OCI-LY7 (cell line): ENCODE results near the gene EEF1A2. TPM values are rescaled to one million over a fixed set of nuclear protein-coding genes. Genes with fewer than 3 reads are reported as not detected.

Experiments
- BruUV-seq: library from RNA; stranded (reverse); fragments of 400-500 nt; replicated peaks from 2 replicates; lab custom pipeline; 2021; lab: Mats Ljungman, UMichigan
- CTCF ChIA-PET: fragments of 300-600 bp; sonication (Branson Sonifier 250); formaldehyde crosslinking; loops from one replicate; lab custom pipeline; 2022; ENCODE audit warnings: antibody characterized with exemption; ENCODE audit not compliant: unreplicated experiment; lab: Charles Lee
- POLR2A ChIA-PET: fragments of 300-600 bp; sonication (Branson Sonifier 250); formaldehyde crosslinking; loops from one replicate; lab custom pipeline; 2022; ENCODE audit warnings: antibody characterized with exemption; lab: Charles Lee
- DNase-seq: peaks from one replicate; pipeline ENCODE4 v3.0.0-alpha.2; 2015; ENCODE audit warnings: low spot score
- H2AFZ ChIP-seq: fragments of 200-600 bp; sonication (generic), shearing (Covaris generic); 2 replicates; pipeline ENCODE4 v1.6.1; 2014; ENCODE audit warnings: mild to moderate bottlenecking, antibody characterized with exemption, low read length, moderate library complexity
- H3K27ac ChIP-seq: fragments of 200-600 bp; sonication (generic); 2 replicates; pipeline ENCODE4 v1.5.1; 2014; ENCODE audit warnings: mixed run types, low read depth, mild to moderate bottlenecking, moderate library complexity, low read length, inconsistent platforms; ENCODE audit not compliant: poor library complexity, severe bottlenecking
- H3K36me3 ChIP-seq: fragments of 200-600 bp; sonication (generic); 2 replicates; pipeline ENCODE4 v1.6.1; 2014; ENCODE audit warnings: mild to moderate bottlenecking, antibody characterized with exemption, low read length, moderate library complexity, mixed read lengths; ENCODE audit not compliant: insufficient read depth
- H3K4me1 ChIP-seq: fragments of 200-600 bp; sonication (generic); 2 replicates; pipeline ENCODE4 v1.5.1; 2014; ENCODE audit warnings: mild to moderate bottlenecking, low read length; ENCODE audit not compliant: insufficient read depth, poor library complexity, severe bottlenecking
- H3K4me2 ChIP-seq: fragments of 200-600 bp; sonication (generic); 2 replicates; pipeline ENCODE4 v1.6.1; 2014; ENCODE audit warnings: mild to moderate bottlenecking, low read length
- H3K4me3 ChIP-seq: fragments of 200-600 bp; sonication (generic); 2 replicates; pipeline ENCODE4 v1.5.1; 2014; ENCODE audit warnings: mild to moderate bottlenecking, low read depth, low read length; ENCODE audit not compliant: poor library complexity, severe bottlenecking
- H3K79me2 ChIP-seq: fragments of 200-600 bp; sonication (generic); 2 replicates; pipeline ENCODE4 v1.6.1; 2016; ENCODE audit warnings: low read depth, mild to moderate bottlenecking, low read length, moderate library complexity, mixed read lengths; ENCODE audit not compliant: insufficient read depth
- H3K9me2 ChIP-seq: fragments of 200-600 bp; sonication (generic); 2 replicates; pipeline ENCODE4 v1.6.1; 2016; ENCODE audit warnings: mild to moderate bottlenecking, low read length, mixed read lengths; ENCODE audit not compliant: insufficient read depth
- H3K9me3 ChIP-seq: fragments of 200-600 bp; sonication (generic); 2 replicates; pipeline ENCODE4 v1.6.1; 2014; ENCODE audit warnings: mild to moderate bottlenecking, mixed run types, low read length, mixed read lengths
- H4K20me1 ChIP-seq: fragments of 200-600 bp; sonication (generic); 2 replicates; pipeline ENCODE4 v1.6.1; 2014; ENCODE audit warnings: mild to moderate bottlenecking, antibody characterized with exemption, low read length, moderate library complexity, mixed read lengths; ENCODE audit not compliant: insufficient read depth
- CTCF ChIP-seq: fragments of 200-600 bp; sonication (generic); conservative IDR thresholded peaks from 2 replicates; pipeline ENCODE4 v1.5.1; 2014; ENCODE audit warnings: mild to moderate bottlenecking, antibody characterized with exemption, low read length, moderate library complexity, mixed read lengths
- EZH2phosphoT487 ChIP-seq: fragments of 200-600 bp; sonication (generic); IDR thresholded peaks from 2 replicates; pipeline ENCODE4 v1.6.1; 2018; ENCODE audit warnings: low read depth, borderline replicate concordance, mild to moderate bottlenecking, mixed run types, antibody characterized with exemption, low read length, moderate library complexity, mixed read lengths
- intact Hi-C: fragments of 100-400 bp; cut with micrococcal nuclease; formaldehyde crosslinking; loops from one replicate; pipeline ENCODE4 v1.10.0; 2022; ENCODE audit not compliant: unreplicated experiment
- total RNA-seq, 2 experiments: library from RNA; depleted of rRNA in 1 of 2; stranded (reverse); fragments of >200 nt in 1 of 2; shearing (Covaris generic) in 1 of 2; gene quantifications; 2 replicates each; pipeline ENCODE4 v1.2.3, GENCODE V29; 2014 to 2022

EEF1A2 gene
- total RNA-seq, 2 experiments from 2014 or later: 0.22 TPM; not detected in 1

- Histone ChIP-seq H3K4me1 (no peaks in the 10 kb centered on the region), H3K36me3 (no peaks in the 10 kb centered on the region), H3K4me3 (no peak overlapping the region), H3K4me2 (no peak overlapping the region), H3K27ac (no peak overlapping the region), H4K20me1 (no peaks in the 10 kb centered on the region), H3K9me2 (no peaks in the 10 kb centered on the region), H2AFZ (no peak overlapping the region), H3K79me2 (no peaks in the 10 kb centered on the region), H3K9me3 (no peaks in the 10 kb centered on the region)
- no peak for DNase-seq
- intact Hi-C loops: no loop called here
- ChIA-PET CTCF (no interaction called here), POLR2A (no interaction called here)
- TF ChIP-seq CTCF: no peak
- TF ChIP-seq EZH2phosphoT487: no peak
- no TSS peak for BruUV-seq
Observed at GRCh38 chr20:63470410-63470809, 28.5 kb downstream of the EEF1A2 start.

- H3K9me3 ChIP-seq: no peaks in the 10 kb centered on the region
- no TSS peak for BruUV-seq
Observed at GRCh38 chr20:63469713-63470101, 29.2 kb downstream of the EEF1A2 start.

More at GRCh38 chr20:63469713-63470101, 29.2 kb downstream of the EEF1A2 start:
- no peaks in the 10 kb centered on the region for H3K4me1 ChIP-seq
- intact Hi-C loops: no loop called here
- no peak for DNase-seq
- no peaks in the 10 kb centered on the region for H3K79me2 ChIP-seq
- H3K36me3 ChIP-seq: no peaks in the 10 kb centered on the region
- no peaks in the 10 kb centered on the region for H3K9me2 ChIP-seq
- POLR2A ChIA-PET: no interaction called here
- H3K27ac ChIP-seq: no peak overlapping the region
- H3K4me3 ChIP-seq: no peak overlapping the region
- H3K4me2 ChIP-seq: no peak overlapping the region
- no peak for TF ChIP-seq EZH2phosphoT487
- TF ChIP-seq CTCF: no peak
- no peaks in the 10 kb centered on the region for H4K20me1 ChIP-seq
- no peak overlapping the region for H2AFZ ChIP-seq
- CTCF ChIA-PET: no interaction called here
